ENCODE data around the gene TSPAN11. TPM values are rescaled to one million over a fixed set of nuclear protein-coding genes. Genes with fewer than 3 reads are reported as not detected.

TSPAN11 gene
- total RNA-seq, 1 donor from 2014 or later, result 17.5 TPM

- H3K27ac Mint-ChIP-seq, result no peak overlapping the region
- no peak overlapping the region for H3K4me3 Mint-ChIP-seq (ENCODE audit: low read depth)
- H3K4me1 Mint-ChIP-seq (ENCODE audit: low read depth), result peaks cover 9% of the 10 kb centered on the region
- H3K27me3 Mint-ChIP-seq, result no peaks in the 10 kb centered on the region
- no peaks in the 10 kb centered on the region for H3K36me3 Mint-ChIP-seq (ENCODE audit: insufficient read depth)
- no peak for TF ChIP-seq CTCF (IDR thresholded peaks at IDR 0.05; ENCODE audit: unreplicated experiment)
- DNase-seq (ENCODE audit: low spot score, unreplicated experiment), result no peak
- no peaks in the 10 kb centered on the region for H3K9me3 Mint-ChIP-seq (ENCODE audit: low read depth)
Observed at GRCh38 chr12:30959110-30959710, 32.7 kb downstream of the TSPAN11 start.

- H3K27me3 Mint-ChIP-seq, result no peaks in the 10 kb centered on the region
- no peak overlapping the region for H3K4me3 Mint-ChIP-seq (ENCODE audit: low read depth)
- DNase-seq (ENCODE audit: low spot score, unreplicated experiment), result no peak
- no peaks in the 10 kb centered on the region for H3K36me3 Mint-ChIP-seq (ENCODE audit: insufficient read depth)
- peaks cover 9% of the 10 kb centered on the region for H3K4me1 Mint-ChIP-seq (ENCODE audit: low read depth)
- no peak overlapping the region for H3K27ac Mint-ChIP-seq
- TF ChIP-seq CTCF (IDR thresholded peaks at IDR 0.05; ENCODE audit: unreplicated experiment), result no peak
- H3K9me3 Mint-ChIP-seq (ENCODE audit: low read depth), result no peaks in the 10 kb centered on the region
Observed at GRCh38 chr12:30959778-30960177, 33.2 kb downstream of the TSPAN11 start.

- Mint-ChIP-seq H3K4me3 (ENCODE audit: low read depth) (no peak overlapping the region), H3K27me3 (no peaks in the 10 kb centered on the region), H3K9me3 (ENCODE audit: low read depth) (no peaks in the 10 kb centered on the region), H3K36me3 (ENCODE audit: insufficient read depth) (no peaks in the 10 kb centered on the region), H3K27ac (no peak overlapping the region), H3K4me1 (ENCODE audit: low read depth) (peaks cover 9% of the 10 kb centered on the region)
- no peak for TF ChIP-seq CTCF (IDR thresholded peaks at IDR 0.05; ENCODE audit: unreplicated experiment)
- no peak for DNase-seq (ENCODE audit: low spot score, unreplicated experiment)
Observed at GRCh38 chr12:30961030-30961429, 34.5 kb downstream of the TSPAN11 start.

- H3K4me3 Mint-ChIP-seq (ENCODE audit: low read depth), result no peak overlapping the region
- H3K27ac Mint-ChIP-seq, result no peak overlapping the region
- no peaks in the 10 kb centered on the region for H3K36me3 Mint-ChIP-seq (ENCODE audit: insufficient read depth)
- peaks cover 9% of the 10 kb centered on the region for H3K4me1 Mint-ChIP-seq (ENCODE audit: low read depth)
- no peak for DNase-seq (ENCODE audit: low spot score, unreplicated experiment)
- TF ChIP-seq CTCF (IDR thresholded peaks at IDR 0.05; ENCODE audit: unreplicated experiment), result no peak
- no peaks in the 10 kb centered on the region for H3K27me3 Mint-ChIP-seq
- no peaks in the 10 kb centered on the region for H3K9me3 Mint-ChIP-seq (ENCODE audit: low read depth)
Observed at GRCh38 chr12:30962047-30962446, 35.5 kb downstream of the TSPAN11 start.

GRCh38 chr12:30963709-30964564, 37.4 kb downstream of the TSPAN11 start:
- Mint-ChIP-seq H3K36me3 (ENCODE audit: insufficient read depth) (no peaks in the 10 kb centered on the region), H3K4me3 (ENCODE audit: low read depth) (no peak overlapping the region), H3K4me1 (ENCODE audit: low read depth) (peaks cover 5% of the 10 kb centered on the region), H3K27me3 (no peaks in the 10 kb centered on the region), H3K27ac (no peak overlapping the region), H3K9me3 (ENCODE audit: low read depth) (no peaks in the 10 kb centered on the region)
- TF ChIP-seq CTCF (IDR thresholded peaks at IDR 0.05; ENCODE audit: unreplicated experiment), result no peak
- DNase-seq (ENCODE audit: low spot score, unreplicated experiment), result no peak

Measured in progenitor cell of endocrine pancreas (in vitro differentiated cells).